ENCODE measurements around the gene IL1RAPL1. TPM values are rescaled to one million over a fixed set of nuclear protein-coding genes. Genes with fewer than 3 reads are reported as not detected.

The IL1RAPL1 gene
- total RNA-seq, 3 donors from 2014 or later, result 0.16 to 0.44 TPM; not detected in 1

- Histone ChIP-seq H3K36me3 (no peaks in the 10 kb centered on the region), H3K27ac (no peak overlapping the region), H3K9me3 (no peaks in the 10 kb centered on the region), H3K4me3 (no peak overlapping the region), H3K27me3 (peaks cover 0 to 13% of the 10 kb centered on the region in 2 donors), H3K4me1 (no peaks in the 10 kb centered on the region)
- TF ChIP-seq POLR2AphosphoS5 (IDR thresholded peaks at IDR 0.05) (no peak), CTCF (IDR thresholded peaks at IDR 0.05) (no peak), POLR2A (IDR thresholded peaks at IDR 0.05) (no peak)
- intact Hi-C loops (cut with DNase I; ENCODE audit: low total_unique reads), result loop anchor here (2.0 kb wide), 1 partner anchor 31 kb away; no protein-coding TSS in a partner anchor
- DNase-seq (ENCODE audit: low spot score in 2 of 2), result no peak
Observed at GRCh38 chrX:29397506-29397905, 810.3 kb downstream of the IL1RAPL1 start.

GRCh38 chrX:29407357-29407756 lies 820.1 kb downstream of the IL1RAPL1 start:
- H3K36me3 ChIP-seq, result no peaks in the 10 kb centered on the region
- intact Hi-C loops (cut with DNase I; ENCODE audit: low total_unique reads), result no loop called here
- H3K4me3 ChIP-seq, result no peak overlapping the region
- H3K27ac ChIP-seq, result no peak overlapping the region
- H3K27me3 ChIP-seq, result peaks cover 0 to 6% of the 10 kb centered on the region in 2 donors
- no peaks in the 10 kb centered on the region for H3K9me3 ChIP-seq
- H3K4me1 ChIP-seq, result no peaks in the 10 kb centered on the region
- no peak for DNase-seq (ENCODE audit: low spot score in 2 of 2)
- TF ChIP-seq POLR2A (IDR thresholded peaks at IDR 0.05) (no peak), CTCF (IDR thresholded peaks at IDR 0.05) (no peak), POLR2AphosphoS5 (IDR thresholded peaks at IDR 0.05) (no peak)

- TF ChIP-seq POLR2A (IDR thresholded peaks at IDR 0.05) (no peak), CTCF (IDR thresholded peaks at IDR 0.05) (no peak), POLR2AphosphoS5 (IDR thresholded peaks at IDR 0.05) (no peak)
- no peaks in the 10 kb centered on the region for H3K4me1 ChIP-seq
- no peaks in the 10 kb centered on the region for H3K36me3 ChIP-seq
- no peak for DNase-seq (ENCODE audit: low spot score in 2 of 2)
- H3K4me3 ChIP-seq, result no peak overlapping the region
- intact Hi-C loops (cut with DNase I; ENCODE audit: low total_unique reads), result no loop called here
- no peaks in the 10 kb centered on the region for H3K9me3 ChIP-seq
- no peak overlapping the region for H3K27ac ChIP-seq
- peaks cover 0 to 4% of the 10 kb centered on the region in 2 donors for H3K27me3 ChIP-seq
Observed at GRCh38 chrX:29419774-29420553, 832.7 kb downstream of the IL1RAPL1 start.

GRCh38 chrX:29422034-29422433 lies 834.8 kb downstream of the IL1RAPL1 start:
- H3K27me3 ChIP-seq, result peaks cover 0 to 4% of the 10 kb centered on the region in 2 donors
- intact Hi-C loops (cut with DNase I; ENCODE audit: low total_unique reads), result no loop called here
- TF ChIP-seq CTCF (IDR thresholded peaks at IDR 0.05), result no peak
- H3K4me1 ChIP-seq, result no peaks in the 10 kb centered on the region
- H3K36me3 ChIP-seq, result no peaks in the 10 kb centered on the region
- no peak for DNase-seq (ENCODE audit: low spot score in 2 of 2)
- H3K4me3 ChIP-seq, result no peak overlapping the region
- no peak overlapping the region for H3K27ac ChIP-seq
- H3K9me3 ChIP-seq, result peaks cover under 1 to 2% of the 10 kb centered on the region in 2 donors

GRCh38 chrX:29431895-29432294 lies 844.6 kb downstream of the IL1RAPL1 start:
- Histone ChIP-seq H3K27me3 (peaks cover 0 to 8% of the 10 kb centered on the region in 2 donors), H3K4me1 (no peaks in the 10 kb centered on the region), H3K9me3 (peaks cover 7 to 10% of the 10 kb centered on the region in 2 donors), H3K4me3 (no peak overlapping the region), H3K36me3 (no peaks in the 10 kb centered on the region), H3K27ac (no peak overlapping the region)
- intact Hi-C loops (cut with DNase I; ENCODE audit: low total_unique reads), result no loop called here
- no peak for DNase-seq (ENCODE audit: low spot score in 2 of 2)
- no peak for TF ChIP-seq POLR2A (IDR thresholded peaks at IDR 0.05)
- TF ChIP-seq CTCF (IDR thresholded peaks at IDR 0.05), result no peak
- TF ChIP-seq POLR2AphosphoS5 (IDR thresholded peaks at IDR 0.05), result no peak

All from breast epithelium (tissue), 4 donors.